NCI-H748 treated with DMSO at 0.1 percent for 48 hours (cell line): ENCODE results near the gene C5orf63.
"Not testable (repeated sequence)": the region's sequence is repeated elsewhere in the genome, so short reads cannot be mapped to it uniquely, and the experiment has no call there.

Experiments used
- DNase-seq: peaks from one replicate; lab custom pipeline; 2025; lab: John Stamatoyannopoulos, UW

C5orf63 gene

GRCh38 chr5:127006744-127007143, 66.6 kb downstream of the C5orf63 start:
- no peak for DNase-seq

- not testable (repeated sequence) for DNase-seq
Observed at GRCh38 chr5:127005282-127005681, 68.0 kb downstream of the C5orf63 start.

- DNase-seq: no peak
Observed at GRCh38 chr5:127004721-127005120, 68.6 kb downstream of the C5orf63 start.

- DNase-seq: peak; percentile 63
Observed at GRCh38 chr5:127003798-127004495, 69.4 kb downstream of the C5orf63 start.

GRCh38 chr5:127002390-127002789, 70.9 kb downstream of the C5orf63 start:
- DNase-seq: no peak

- DNase-seq: no peak
Observed at GRCh38 chr5:127001621-127002296, 71.5 kb downstream of the C5orf63 start.
